Kidney (tissue), 14 donors: ENCODE data around the gene GSG1L. TPM values are rescaled to one million over a fixed set of nuclear protein-coding genes. Genes with fewer than 3 reads are reported as not detected.

ENCODE experiments used
- DNase-seq, 5 donors: peaks; one replicate each; pipeline ENCODE4 v3.0.0-alpha.2; 2013 to 2020
- FAIRE-seq: peaks from 2 replicates; lab custom pipeline; 2012; peaks lifted over from hg19 to GRCh38; lab: Jason Lieb, UNC
- H3K27ac ChIP-seq, 2 donors: one replicate each; pipeline ENCODE4 v1.7.0; 2013; ENCODE audit warnings: low read depth in 2 of 2, low read length in 2 of 2, inconsistent platforms in 1 of 2
- H3K27me3 ChIP-seq: one replicate; pipeline ENCODE4 v1.7.1; 2013; ENCODE audit warnings: low read length, inconsistent platforms; ENCODE audit not compliant: control insufficient read depth, insufficient read depth
- H3K36me3 ChIP-seq, 3 donors: one replicate each; pipeline versions ENCODE4 v1.7.0 to v1.7.1; 2013; ENCODE audit warnings: low read length in 3 of 3, control low read depth in 1 of 3, inconsistent platforms in 1 of 3; ENCODE audit not compliant: insufficient read depth in 3 of 3, control insufficient read depth in 2 of 3
- H3K4me1 ChIP-seq, 3 donors: one replicate each; pipeline versions ENCODE4 v1.7.0 to v1.7.1; 2013; ENCODE audit warnings: low read length in 3 of 3, inconsistent platforms in 1 of 3, low read depth in 1 of 3; ENCODE audit not compliant: control insufficient read depth in 2 of 3, insufficient read depth in 2 of 3
- H3K4me3 ChIP-seq, 3 donors: one replicate each; pipeline versions ENCODE4 v1.7.0 to v1.8.1; 2013; ENCODE audit warnings: low read length in 3 of 3, control low read depth in 1 of 3, inconsistent platforms in 1 of 3
- H3K9ac ChIP-seq, 3 donors: one replicate each; pipeline versions ENCODE4 v1.7.0 to v1.7.1; 2013; ENCODE audit warnings: low read length in 3 of 3, control low read depth in 1 of 3, inconsistent platforms in 1 of 3
- H3K9me3 ChIP-seq, 3 donors: one replicate each; pipeline versions ENCODE4 v1.7.0 to v1.7.1; 2013; ENCODE audit warnings: low read length in 3 of 3, control low read depth in 1 of 3, inconsistent platforms in 1 of 3; ENCODE audit not compliant: control insufficient read depth in 2 of 3, insufficient read depth in 1 of 3
- CTCF ChIP-seq: IDR thresholded peaks from 3 replicates; pipeline ENCODE4 v1.5.1; 2012; ENCODE audit warnings: mild to moderate bottlenecking, moderate library complexity, borderline replicate concordance; ENCODE audit not compliant: insufficient read depth; ENCODE audit errors: extremely low read depth
- intact Hi-C: fragments of 100-400 bp; cut with DNase I; formaldehyde crosslinking; loops from one replicate; pipeline ENCODE4 v1.11.1; 2022
- polyA plus RNA-seq: library from polyadenylated mRNA; stranded (reverse); fragments of 350-450 nt; fragmentation: Illumina TruSeq; extraction: RNeasy Lipid Tissue Mini Kit (QIAGEN cat#74804); gene quantifications from one replicate; pipeline ENCODE4 v1.2.3, GENCODE V29; 2014; ENCODE audit warnings: low read depth, low replicate concordance; ENCODE audit not compliant: insufficient read depth
- total RNA-seq: library from RNA; stranded (reverse); fragmentation: NEBNext Ultra II Directional; extraction: Animal tissue kit (Norgen Biotek cat#: 25700); gene quantifications from one replicate; pipeline ENCODE4 v1.2.1, GENCODE V29; 2021
- donor health status: control.
- donor health status: control.
- donor health status: control.
- donor health status: control.
- donor health status: control.
- donor health status: DM: yes; HTN: yes; CAD: no.
- donor health status: Normal renal cell carcinoma (clear cell type).

Gene GSG1L
- total and polyA plus RNA-seq, 2 donors from 2014 or later, result not detected

GRCh38 chr16:27838536-27839175, 224.9 kb downstream of the GSG1L start:
- Histone ChIP-seq H3K27me3 (no peaks in the 10 kb centered on the region), H3K9ac (no peak overlapping the region), H3K4me1 (no peaks in the 10 kb centered on the region), H3K36me3 (no peaks in the 10 kb centered on the region), H3K27ac (no peak overlapping the region), H3K9me3 (peaks cover 0 to 4% (median 0%) of the 10 kb centered on the region in 3 donors), H3K4me3 (no peak overlapping the region)
- DNase-seq, result no peak
- intact Hi-C loops, result no loop called here
- TF ChIP-seq CTCF, result no peak
- no peak for FAIRE-seq

- TF ChIP-seq CTCF, result no peak
- Histone ChIP-seq H3K27me3 (no peaks in the 10 kb centered on the region), H3K4me1 (no peaks in the 10 kb centered on the region), H3K27ac (no peak overlapping the region), H3K4me3 (no peak overlapping the region), H3K9ac (no peak overlapping the region), H3K9me3 (peaks cover 0 to 10% (median 0%) of the 10 kb centered on the region in 3 donors), H3K36me3 (no peaks in the 10 kb centered on the region)
- FAIRE-seq, result no peak
- no peak for DNase-seq
- intact Hi-C loops, result no loop called here
These were observed 233.5 kb downstream of the GSG1L start for GRCh38 chr16:27829975-27830374.

- TF ChIP-seq CTCF, result no peak
- Histone ChIP-seq H3K4me3 (no peak overlapping the region), H3K36me3 (no peaks in the 10 kb centered on the region), H3K27ac (no peak overlapping the region), H3K27me3 (no peaks in the 10 kb centered on the region), H3K4me1 (no peaks in the 10 kb centered on the region), H3K9ac (no peak overlapping the region), H3K9me3 (peaks cover 0 to 10% (median 0%) of the 10 kb centered on the region in 3 donors)
- intact Hi-C loops, result no loop called here
- FAIRE-seq (no peak), DNase-seq (no peak)
These were observed 234.8 kb downstream of the GSG1L start for GRCh38 chr16:27828671-27829070.

GRCh38 chr16:27827765-27828164, 235.7 kb downstream of the GSG1L start:
- no peak overlapping the region for H3K9ac ChIP-seq
- no peak overlapping the region for H3K4me3 ChIP-seq
- FAIRE-seq (no peak), DNase-seq (no peak)
- intact Hi-C loops, result no loop called here
- H3K36me3 ChIP-seq, result no peaks in the 10 kb centered on the region
- no peaks in the 10 kb centered on the region for H3K27me3 ChIP-seq
- no peaks in the 10 kb centered on the region for H3K4me1 ChIP-seq
- H3K9me3 ChIP-seq, result peaks cover 0 to 10% (median 0%) of the 10 kb centered on the region in 3 donors
- TF ChIP-seq CTCF, result no peak
- H3K27ac ChIP-seq, result no peak overlapping the region
